CD4-positive, alpha-beta T cell (primary cell): ENCODE measurements around the gene TNS3. TPM values are rescaled to one million over a fixed set of nuclear protein-coding genes. Genes with fewer than 3 reads are reported as not detected.

Experiments
- ATAC-seq: fragments of 200-7000 bp; cut with Tn5 transposase; one replicate; pipeline ENCODE4 v1.10.0; 2022; ENCODE audit warnings: mild to moderate bottlenecking; ENCODE audit not compliant: poor library complexity
- CTCF ChIA-PET: fragments of 350-600 bp; sonication (Branson Sonifier 250); formaldehyde crosslinking; loops from one replicate; lab custom pipeline; 2021; ENCODE audit warnings: antibody characterized with exemption, inconsistent platforms; lab: Charles Lee
- POLR2A ChIA-PET: fragments of 350-600 bp; sonication (Branson Sonifier 250); formaldehyde crosslinking; loops from one replicate; lab custom pipeline; 2021; ENCODE audit warnings: antibody characterized with exemption, inconsistent platforms; lab: Charles Lee
- DNase-seq, 14 experiments: peaks; one replicate each; pipeline ENCODE4 v3.0.0-alpha.2; 2013 to 2020; ENCODE audit warnings: mixed read lengths in 2 of 14
- H3K27ac ChIP-seq, 2 donors: one replicate each; pipeline versions ENCODE4 v1.5.1 to v1.7.0; 2013; ENCODE audit warnings: low read length in 2 of 2, low read depth in 1 of 2, mild to moderate bottlenecking in 1 of 2
- H3K27me3 ChIP-seq, 2 experiments: 1 replicate in 1 of 2; 2 replicates in 1 of 2; pipeline versions ENCODE4 v1.6.1 to v1.7.0; 2013; ENCODE audit warnings: low read length in 2 of 2, control low read depth in 1 of 2, mild to moderate bottlenecking in 1 of 2, moderate library complexity in 1 of 2; ENCODE audit not compliant: insufficient read depth in 2 of 2, control insufficient read depth in 1 of 2
- H3K36me3 ChIP-seq: one replicate; pipeline ENCODE4 v1.6.1; 2013; ENCODE audit warnings: low read length, control low read depth; ENCODE audit not compliant: insufficient read depth
- H3K4me1 ChIP-seq: one replicate; pipeline ENCODE4 v1.6.1; 2013; ENCODE audit warnings: low read length, control low read depth; ENCODE audit not compliant: insufficient read depth
- H3K4me3 ChIP-seq: one replicate; pipeline ENCODE4 v1.5.1; 2013; ENCODE audit warnings: mild to moderate bottlenecking, low read length, moderate library complexity
- H3K9me3 ChIP-seq, 2 experiments: 1 replicate in 1 of 2; 2 replicates in 1 of 2; pipeline versions ENCODE4 v1.6.1 to v1.7.0; 2013; ENCODE audit warnings: low read length in 2 of 2, mild to moderate bottlenecking in 2 of 2, control low read depth in 1 of 2, moderate library complexity in 1 of 2; ENCODE audit not compliant: control insufficient read depth in 1 of 2, insufficient read depth in 1 of 2
- H3K27ac Mint-ChIP-seq: one replicate; pipeline ENCODE4 v1.8.0; 2020; ENCODE audit warnings: mixed read lengths
- H3K27me3 Mint-ChIP-seq: one replicate; pipeline ENCODE4 v1.8.0; 2021; ENCODE audit warnings: mixed read lengths
- H3K36me3 Mint-ChIP-seq: one replicate; pipeline ENCODE4 v1.8.0; 2021; ENCODE audit warnings: low read depth, mixed read lengths
- H3K4me1 Mint-ChIP-seq: one replicate; pipeline ENCODE4 v1.8.0; 2021; ENCODE audit warnings: low read depth, mixed read lengths
- H3K4me3 Mint-ChIP-seq: one replicate; pipeline ENCODE4 v1.8.0; 2020; ENCODE audit warnings: mild to moderate bottlenecking, mixed read lengths
- H3K9me3 Mint-ChIP-seq: one replicate; pipeline ENCODE4 v1.8.0; 2020; ENCODE audit warnings: mixed read lengths
- intact Hi-C, 2 experiments: fragments of 100-400 bp; cut with DNase I in 1 of 2; cut with micrococcal nuclease in 1 of 2; formaldehyde crosslinking; loops; one replicate each; pipeline versions ENCODE4 v1.15.1 to v1.9.0; 2023 to 2025; cut with DNase I, micrococcal nuclease
- total RNA-seq, 174 experiments: library from RNA in 2 of 174; stranded (reverse) in 2 of 174; gene quantifications; one replicate each; pipeline ENCODE4 v1.2.3 and lab custom pipeline; 2021 to 2026
- TF ChIP-seq, protein P1 (sequence below): fragments of 200-600 bp; IDR thresholded peaks from one replicate; pipeline ENCODE4 v1.8.0; 2022; ENCODE audit warnings: antibody characterized with exemption, mild to moderate bottlenecking

The TNS3 gene
- total RNA-seq, 2 experiments from 2014 or later: 0.16 to 0.47 TPM

DNA sequence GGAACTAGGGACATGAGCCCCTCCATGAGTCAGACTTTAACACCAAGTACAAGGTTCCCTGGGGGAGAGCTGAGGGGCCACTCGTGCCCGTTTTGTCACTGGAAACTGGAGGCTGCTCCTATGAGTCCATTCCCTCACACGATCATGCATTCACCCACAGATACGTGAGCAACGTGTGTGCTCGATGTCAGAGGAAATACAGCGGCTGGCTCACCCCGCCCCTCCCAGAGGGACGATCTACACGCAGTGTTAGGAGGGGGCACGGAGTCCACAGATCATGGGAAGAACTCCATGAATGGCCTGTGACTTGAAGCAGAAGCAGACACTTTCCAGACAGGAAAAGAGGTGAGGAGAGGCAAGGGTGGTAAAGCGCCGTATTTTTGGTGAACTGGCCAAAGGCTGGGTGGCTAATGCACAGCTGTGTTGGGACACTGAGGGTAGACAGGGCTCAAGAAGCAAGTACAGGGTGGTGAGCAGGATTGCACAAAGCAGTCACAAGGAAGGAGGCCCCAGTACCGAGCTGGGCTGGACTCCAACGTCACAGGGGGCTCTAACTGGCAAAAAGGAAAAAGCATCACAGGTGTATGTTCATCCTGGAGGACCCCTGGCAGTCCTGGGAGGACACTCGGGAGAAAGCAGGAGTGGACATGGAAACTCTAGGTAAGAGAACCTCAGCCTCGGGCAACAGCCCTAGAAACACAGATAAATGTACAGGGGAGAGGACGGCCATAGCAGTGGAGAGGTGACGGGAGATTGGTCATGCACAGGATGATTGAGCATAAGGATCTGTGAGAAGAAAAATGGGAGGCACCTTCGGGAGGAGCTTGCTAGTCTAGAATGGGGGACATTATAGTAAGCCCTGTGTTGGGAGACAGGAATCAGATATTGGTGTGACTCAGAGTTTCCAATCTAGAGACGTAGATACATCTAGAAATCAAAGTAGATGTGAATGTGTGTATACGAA is 41.2 kb downstream of the TNS3 start:
- ATAC-seq (no peak), DNase-seq (no peak)
- no peaks in the 10 kb centered on the region for H3K36me3 Mint-ChIP-seq
- Histone ChIP-seq H3K4me3 (no peak overlapping the region), H3K9me3 (peaks cover 0 to 22% of the 10 kb centered on the region in 2 experiments), H3K27me3 (no peaks in the 10 kb centered on the region), H3K27ac (no peak overlapping the region), H3K36me3 (no peaks in the 10 kb centered on the region), H3K4me1 (no peaks in the 10 kb centered on the region)
- H3K27ac Mint-ChIP-seq: no peak overlapping the region
- TF ChIP-seq, protein P1, sequence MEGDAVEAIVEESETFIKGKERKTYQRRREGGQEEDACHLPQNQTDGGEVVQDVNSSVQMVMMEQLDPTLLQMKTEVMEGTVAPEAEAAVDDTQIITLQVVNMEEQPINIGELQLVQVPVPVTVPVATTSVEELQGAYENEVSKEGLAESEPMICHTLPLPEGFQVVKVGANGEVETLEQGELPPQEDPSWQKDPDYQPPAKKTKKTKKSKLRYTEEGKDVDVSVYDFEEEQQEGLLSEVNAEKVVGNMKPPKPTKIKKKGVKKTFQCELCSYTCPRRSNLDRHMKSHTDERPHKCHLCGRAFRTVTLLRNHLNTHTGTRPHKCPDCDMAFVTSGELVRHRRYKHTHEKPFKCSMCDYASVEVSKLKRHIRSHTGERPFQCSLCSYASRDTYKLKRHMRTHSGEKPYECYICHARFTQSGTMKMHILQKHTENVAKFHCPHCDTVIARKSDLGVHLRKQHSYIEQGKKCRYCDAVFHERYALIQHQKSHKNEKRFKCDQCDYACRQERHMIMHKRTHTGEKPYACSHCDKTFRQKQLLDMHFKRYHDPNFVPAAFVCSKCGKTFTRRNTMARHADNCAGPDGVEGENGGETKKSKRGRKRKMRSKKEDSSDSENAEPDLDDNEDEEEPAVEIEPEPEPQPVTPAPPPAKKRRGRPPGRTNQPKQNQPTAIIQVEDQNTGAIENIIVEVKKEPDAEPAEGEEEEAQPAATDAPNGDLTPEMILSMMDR: no peak
- H3K4me3 Mint-ChIP-seq: no peak overlapping the region
- no peaks in the 10 kb centered on the region for H3K4me1 Mint-ChIP-seq
- POLR2A ChIA-PET: no interaction called here
- CTCF ChIA-PET: no interaction called here
- H3K27me3 Mint-ChIP-seq: peaks cover 18% of the 10 kb centered on the region
- intact Hi-C loops: no loop called here
- H3K9me3 Mint-ChIP-seq: no peaks in the 10 kb centered on the region

GRCh38 chr7:47540053-47540386 is 41.9 kb downstream of the TNS3 start:
- H3K27ac Mint-ChIP-seq: no peak overlapping the region
- H3K4me3 Mint-ChIP-seq: no peak overlapping the region
- ChIA-PET CTCF (no interaction called here), POLR2A (no interaction called here)
- TF ChIP-seq, protein P1: no peak
- no peak overlapping the region for H3K4me3 ChIP-seq
- peaks cover 0 to 15% of the 10 kb centered on the region in 2 experiments for H3K9me3 ChIP-seq
- H3K4me1 Mint-ChIP-seq: no peaks in the 10 kb centered on the region
- H3K36me3 Mint-ChIP-seq: no peaks in the 10 kb centered on the region
- no peak overlapping the region for H3K27ac ChIP-seq
- intact Hi-C loops: no loop called here
- no peaks in the 10 kb centered on the region for H3K4me1 ChIP-seq
- DNase-seq: no peak
- H3K27me3 Mint-ChIP-seq: peaks cover 18% of the 10 kb centered on the region
- ATAC-seq: no peak
- H3K27me3 ChIP-seq: no peaks in the 10 kb centered on the region
- no peaks in the 10 kb centered on the region for H3K36me3 ChIP-seq
- no peaks in the 10 kb centered on the region for H3K9me3 Mint-ChIP-seq

GRCh38 chr7:47539398-47540052 is 42.4 kb downstream of the TNS3 start:
- no peak for ATAC-seq
- peaks cover 0 to 15% of the 10 kb centered on the region in 2 experiments for H3K9me3 ChIP-seq
- no peaks in the 10 kb centered on the region for H3K36me3 ChIP-seq
- no peaks in the 10 kb centered on the region for H3K4me1 ChIP-seq
- H3K4me3 ChIP-seq: no peak overlapping the region
- no peaks in the 10 kb centered on the region for H3K27me3 ChIP-seq
- Mint-ChIP-seq H3K27me3 (peaks cover 18% of the 10 kb centered on the region), H3K4me3 (no peak overlapping the region), H3K27ac (no peak overlapping the region), H3K36me3 (no peaks in the 10 kb centered on the region), H3K4me1 (no peaks in the 10 kb centered on the region), H3K9me3 (no peaks in the 10 kb centered on the region)
- POLR2A ChIA-PET: no interaction called here
- H3K27ac ChIP-seq: no peak overlapping the region
- CTCF ChIA-PET: no interaction called here
- intact Hi-C loops: no loop called here
- DNase-seq: no peak
- TF ChIP-seq, protein P1: no peak
